DMS79 (cell line): ENCODE results near the gene ZFAND6.

ENCODE experiments used
- DNase-seq: peaks from one replicate; lab custom pipeline; 2025; lab: John Stamatoyannopoulos, UW

Gene ZFAND6

DNA sequence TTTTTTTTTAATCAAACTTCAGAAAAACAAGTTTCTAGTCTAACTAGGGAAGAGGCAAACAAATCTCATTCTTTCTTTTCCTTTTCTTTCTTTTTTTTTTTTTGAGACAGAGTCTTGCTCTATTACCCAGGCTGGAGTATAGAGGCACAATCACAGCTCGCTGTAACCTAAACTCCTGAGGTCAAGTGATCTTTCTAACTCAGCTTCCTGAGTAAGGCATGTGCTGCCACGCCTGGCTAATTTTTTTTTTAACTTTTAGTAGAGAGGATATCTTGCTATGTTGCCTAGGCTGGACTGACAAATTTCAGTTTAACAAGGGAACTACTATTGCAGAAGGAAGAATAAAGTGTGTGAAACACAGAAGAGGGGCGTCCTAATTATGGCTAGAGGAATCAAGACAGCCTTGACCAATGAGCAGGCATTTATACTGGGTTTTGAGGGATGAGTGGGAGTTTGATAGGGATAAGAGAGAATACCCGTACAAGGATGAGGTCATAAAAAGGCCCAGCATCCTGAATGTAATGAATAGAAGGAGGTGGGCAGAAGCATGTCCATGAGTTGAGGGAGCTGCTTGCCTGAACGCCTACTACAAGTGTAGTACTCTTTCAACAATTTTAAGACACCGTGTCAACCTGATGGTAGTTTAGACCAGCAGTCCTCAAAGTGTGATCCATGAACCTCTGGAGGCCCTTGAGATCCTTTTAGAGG lies 6.7 kb upstream of the ZFAND6 start:
- no peak for DNase-seq

DNA sequence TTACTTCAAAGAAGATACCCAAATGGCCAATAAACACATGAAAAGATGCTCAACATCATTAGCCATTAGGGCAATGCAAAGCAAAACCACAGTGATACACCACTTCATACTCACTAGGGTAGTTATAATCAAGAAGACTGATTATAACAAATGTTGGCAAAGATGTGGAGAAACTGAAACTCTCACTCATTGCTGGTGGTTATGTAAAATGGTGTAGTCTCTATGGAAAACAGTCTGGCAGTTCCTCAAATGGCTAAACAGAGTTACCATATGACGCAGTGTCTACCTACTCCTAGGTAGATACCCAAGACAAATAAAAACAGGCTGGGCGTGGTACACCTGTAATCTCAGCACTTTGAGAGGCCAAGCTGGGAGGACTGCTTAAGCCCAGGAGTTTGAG lies 3.5 kb upstream of the ZFAND6 start:
- no peak for DNase-seq

DNA sequence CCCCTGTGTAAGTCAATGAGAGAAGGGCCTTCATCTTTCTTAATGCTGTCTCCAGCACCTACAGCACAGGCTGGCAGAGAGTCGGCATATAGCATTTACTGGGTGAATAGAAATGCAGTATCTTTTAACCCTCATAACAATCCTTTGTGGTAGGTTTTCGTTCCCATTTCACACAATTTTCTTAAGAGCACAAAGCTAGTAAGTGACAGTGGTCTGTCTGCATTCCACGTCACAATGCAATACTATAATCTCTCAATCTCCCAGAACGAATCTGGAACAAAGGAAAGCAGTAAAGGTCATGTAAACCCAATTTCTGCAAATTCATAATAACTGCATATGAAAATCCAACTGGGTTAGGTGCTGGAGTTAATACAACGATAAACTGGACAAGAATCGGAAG lies 1.4 kb upstream of the ZFAND6 start:
- DNase-seq: no peak

DNA sequence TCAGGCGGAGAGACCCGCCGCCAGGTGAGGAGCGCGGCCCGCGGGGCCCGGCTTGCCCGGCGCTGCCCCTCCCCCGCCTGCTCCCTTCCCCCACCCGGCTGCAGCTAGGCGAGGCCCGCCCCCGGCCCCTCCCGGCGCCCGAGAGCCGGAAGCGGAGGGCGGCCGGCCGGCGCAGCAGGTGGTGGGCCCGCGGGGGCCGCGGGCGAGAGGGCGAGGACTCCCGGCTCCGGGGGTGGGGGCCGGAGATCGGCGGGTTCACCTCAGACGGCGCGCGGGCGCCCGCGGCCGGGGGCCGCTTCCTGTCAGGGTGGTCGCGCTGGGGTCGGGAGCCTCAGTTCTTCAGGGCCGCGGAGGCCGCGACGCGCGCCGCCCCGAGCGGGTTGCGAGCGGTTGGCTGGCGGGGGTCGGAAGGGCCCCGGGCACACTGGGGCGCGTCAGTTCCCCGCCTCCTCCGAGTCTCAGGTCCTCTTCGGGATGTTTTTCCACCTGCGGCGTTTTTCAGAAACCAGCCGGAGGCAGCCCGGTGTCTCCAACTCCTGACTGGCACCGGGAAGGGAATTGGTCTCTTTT lies 395 bp downstream of the ZFAND6 start:
- DNase-seq: no peak

DNA sequence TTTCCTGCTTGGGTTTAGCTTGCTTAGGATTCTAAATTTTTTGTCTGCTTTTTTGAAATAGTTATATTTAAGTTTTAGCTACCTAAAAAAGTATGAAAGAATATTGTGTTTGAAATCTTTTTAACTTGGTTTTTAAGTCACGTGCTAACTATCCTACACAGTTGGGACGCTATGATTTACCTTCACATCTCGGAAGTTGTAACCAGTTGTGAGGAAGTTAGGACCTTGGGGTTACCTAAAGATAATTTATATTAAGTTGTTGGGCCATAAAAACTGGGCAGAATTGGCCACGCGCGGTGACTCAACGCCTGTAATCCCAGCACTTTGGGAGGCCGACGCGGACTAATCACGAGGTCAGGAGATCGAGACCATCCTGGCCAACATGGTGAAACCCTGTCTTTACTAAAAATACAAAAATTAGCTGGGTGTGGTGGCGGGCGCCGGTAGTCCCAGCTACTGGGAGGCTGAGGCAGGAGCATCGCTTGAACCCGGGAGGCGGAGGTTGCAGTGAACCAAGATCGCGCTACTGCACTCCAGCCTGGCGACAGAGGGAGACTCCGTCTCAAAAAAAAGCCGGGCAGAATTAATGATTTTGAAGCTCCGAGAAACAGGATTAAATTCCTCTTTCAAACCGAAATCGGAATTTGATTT lies 1.0 kb downstream of the ZFAND6 start:
- no peak for DNase-seq

DNA sequence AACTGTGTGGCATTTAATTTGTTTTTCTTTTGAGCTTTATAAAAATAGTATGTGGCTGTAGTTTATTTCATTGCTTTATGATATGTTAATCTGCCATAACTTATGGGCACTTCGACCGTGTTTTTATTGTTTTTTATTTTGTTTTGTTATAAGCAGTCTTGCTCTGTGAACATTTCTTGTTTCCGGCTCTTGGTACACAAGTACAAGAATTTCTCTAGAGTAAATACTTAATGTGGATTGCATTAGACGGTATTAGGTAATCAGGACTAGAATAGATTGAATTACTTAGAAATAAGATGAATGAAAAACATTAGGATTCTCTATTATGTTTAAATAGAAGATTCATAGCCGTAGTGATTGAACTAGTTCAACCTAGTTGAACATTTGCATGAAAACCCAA lies 2.1 kb downstream of the ZFAND6 start:
- DNase-seq: no peak

DNA sequence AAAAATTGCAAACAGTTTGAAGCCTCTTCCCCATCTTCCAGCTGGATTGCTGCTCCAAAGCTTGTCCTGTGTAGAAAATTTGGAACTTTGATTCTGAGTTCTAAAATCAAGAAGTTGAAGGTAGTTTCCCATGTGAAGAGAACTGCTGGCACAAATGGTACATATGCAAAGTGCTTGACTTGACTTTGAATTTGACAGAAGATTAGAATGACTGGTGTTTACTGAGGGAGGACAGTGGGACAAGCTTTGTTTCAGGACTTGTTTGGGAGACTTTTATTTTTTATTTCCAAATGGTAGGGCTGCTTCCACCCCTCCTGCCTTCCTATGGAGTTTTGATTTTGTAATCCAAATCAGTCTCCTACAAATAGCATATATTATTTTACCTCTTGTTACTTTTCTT lies 7.4 kb downstream of the ZFAND6 start:
- no peak for DNase-seq

DNA sequence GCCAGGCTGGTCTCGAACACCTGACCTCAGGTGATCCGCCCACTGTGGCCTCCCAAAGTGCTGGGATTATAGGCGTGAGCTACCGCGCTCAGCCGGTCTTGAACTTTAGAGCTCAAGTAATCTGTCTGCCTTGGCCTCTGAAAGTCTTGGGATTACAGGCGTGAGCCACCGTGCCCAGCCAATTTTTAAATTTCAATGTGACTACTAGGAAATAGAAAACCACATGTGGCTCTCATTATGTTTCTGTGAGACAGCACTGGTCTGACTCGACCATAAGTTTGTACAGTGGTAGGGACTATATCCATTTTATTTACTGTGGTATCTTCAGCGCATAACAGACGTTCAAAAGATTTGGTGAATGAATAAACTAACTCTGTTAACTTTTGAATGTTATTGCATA lies 9.1 kb downstream of the ZFAND6 start:
- DNase-seq: no peak

DNA sequence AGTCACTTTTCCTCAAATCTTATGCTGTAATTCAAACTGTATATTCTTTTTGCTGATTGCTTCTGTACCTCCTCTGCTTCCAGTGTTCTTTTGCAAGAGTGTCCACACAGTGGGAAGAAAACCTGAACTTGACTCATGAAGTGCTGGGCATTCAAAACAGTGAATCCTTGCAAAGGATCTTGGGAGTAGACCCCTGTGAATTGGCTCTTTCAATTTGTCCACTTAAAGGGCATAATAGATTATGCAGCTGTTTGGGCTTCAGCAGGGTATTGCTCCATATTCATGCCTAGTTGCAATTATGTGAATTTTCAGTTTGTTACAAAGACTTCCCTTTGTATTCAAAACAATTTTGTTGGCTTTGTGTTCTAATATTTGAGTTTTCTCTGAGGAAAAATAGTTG lies 11.4 kb downstream of the ZFAND6 start:
- DNase-seq: no peak

DNA sequence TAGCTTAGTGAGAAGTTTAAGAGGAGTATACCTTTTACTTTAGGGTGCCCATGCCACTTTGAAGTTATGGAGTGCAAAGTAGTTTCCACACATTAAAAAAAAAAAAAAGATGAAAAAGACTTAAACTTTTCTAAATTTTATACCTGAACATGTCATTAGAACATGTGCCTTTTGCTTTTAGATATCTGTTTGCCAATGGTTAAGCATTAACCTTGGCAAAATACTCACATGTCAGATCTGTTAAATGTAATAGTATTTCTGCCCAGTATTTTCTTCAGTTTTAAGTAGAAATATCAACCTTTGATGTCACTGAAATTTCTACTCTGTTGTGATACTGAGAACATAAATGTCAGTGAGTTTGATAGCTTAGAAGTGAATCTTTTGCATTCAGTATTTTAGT lies 12.2 kb downstream of the ZFAND6 start:
- no peak for DNase-seq

DNA sequence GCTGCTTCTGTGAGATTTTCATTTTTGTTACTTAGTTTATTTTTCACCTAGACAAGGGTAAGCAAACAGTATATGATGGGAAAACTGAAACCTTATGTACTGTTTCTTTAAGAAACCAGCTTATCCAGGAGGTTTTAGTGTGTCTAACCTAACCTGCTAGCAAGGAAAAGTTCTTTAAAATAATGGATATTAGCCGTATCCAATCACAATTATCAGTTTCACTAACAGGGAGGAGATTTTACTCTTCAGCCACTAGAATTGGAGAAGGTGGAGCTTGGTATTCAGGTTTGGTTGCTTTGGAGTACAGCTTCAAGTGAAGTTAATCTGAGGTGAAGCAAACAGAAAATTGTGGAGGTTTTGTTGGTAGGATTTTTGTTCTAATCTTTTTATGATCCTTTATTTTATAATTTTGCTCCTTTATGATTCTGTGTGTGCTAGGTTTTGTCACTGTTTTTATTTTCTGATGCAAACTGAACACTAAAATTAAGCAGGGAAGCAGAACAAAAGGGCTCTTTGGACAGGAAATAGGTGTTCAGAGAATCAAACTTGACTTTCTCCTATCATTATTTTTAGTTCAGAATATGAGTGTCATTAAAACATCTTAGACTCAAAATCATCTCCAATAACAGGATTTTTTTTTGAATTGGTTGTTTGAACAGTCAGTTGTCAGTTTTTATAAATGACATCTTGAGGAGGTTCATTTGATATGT lies 13.0 kb downstream of the ZFAND6 start:
- peak; percentile 43 for DNase-seq

DNA sequence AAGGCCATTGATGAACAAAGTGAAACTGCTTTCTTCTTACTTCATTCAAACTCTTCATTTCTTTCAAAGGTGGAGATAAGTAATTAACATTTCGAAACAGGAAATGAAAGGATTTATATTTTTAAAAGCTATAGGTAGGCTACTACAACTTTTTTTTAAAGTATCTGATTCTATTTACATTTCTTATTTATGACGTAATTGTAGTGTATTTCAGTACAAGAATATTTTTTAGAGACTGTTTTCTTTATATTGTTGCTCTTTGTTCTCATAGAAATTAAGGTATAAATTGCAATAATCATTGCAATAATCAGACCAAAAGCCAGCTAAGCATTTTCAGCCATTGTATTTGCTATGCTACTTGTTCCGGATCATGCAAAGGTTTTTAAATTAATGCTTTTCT lies 13.7 kb downstream of the ZFAND6 start:
- no peak for DNase-seq

DNA sequence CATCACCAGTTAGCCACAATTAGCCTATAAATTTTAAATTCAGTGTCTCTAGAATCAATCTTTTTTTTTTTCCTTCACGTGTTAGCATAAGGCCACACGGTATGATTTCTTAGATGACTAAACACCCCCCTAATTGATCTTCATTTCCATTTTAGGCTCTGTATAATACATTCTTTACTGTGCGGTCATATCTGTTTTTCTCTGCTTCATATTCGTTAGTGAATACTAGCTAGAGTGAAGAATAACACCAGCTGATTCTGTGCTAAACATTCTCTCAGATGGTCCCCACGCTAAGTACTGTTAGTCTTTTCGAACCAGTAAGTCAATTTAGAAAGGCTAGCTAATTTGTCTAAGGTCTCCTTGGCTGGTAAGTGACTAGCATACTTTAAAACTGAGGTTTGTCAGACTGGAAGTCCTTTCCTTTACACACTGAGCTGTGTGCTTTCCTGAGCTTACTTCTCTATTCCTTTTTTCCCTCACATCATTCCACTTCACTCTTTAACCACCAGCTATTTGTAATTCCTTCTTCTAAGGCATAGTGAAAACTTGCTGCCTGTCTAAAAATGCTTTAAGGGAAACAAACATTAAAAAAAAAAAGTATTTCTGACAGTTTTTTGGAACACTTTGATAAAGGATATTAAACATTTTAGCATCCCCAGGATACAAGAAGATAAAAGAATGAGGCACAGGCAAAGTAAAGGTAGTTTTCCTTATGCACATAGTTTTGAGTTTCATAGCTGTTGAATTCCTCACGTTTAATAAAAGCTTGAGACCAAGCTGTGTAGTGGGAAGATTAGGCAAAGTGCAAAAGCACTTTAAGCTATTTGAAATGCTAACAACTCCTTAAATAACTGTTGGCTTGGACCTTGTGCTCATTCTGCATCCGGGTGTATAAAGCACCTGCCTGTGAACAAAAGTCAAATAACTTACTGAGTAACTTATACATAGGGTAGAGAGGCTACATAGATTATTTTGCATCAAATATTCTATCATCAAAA lies 17.1 kb downstream of the ZFAND6 start:
- no peak for DNase-seq

DNA sequence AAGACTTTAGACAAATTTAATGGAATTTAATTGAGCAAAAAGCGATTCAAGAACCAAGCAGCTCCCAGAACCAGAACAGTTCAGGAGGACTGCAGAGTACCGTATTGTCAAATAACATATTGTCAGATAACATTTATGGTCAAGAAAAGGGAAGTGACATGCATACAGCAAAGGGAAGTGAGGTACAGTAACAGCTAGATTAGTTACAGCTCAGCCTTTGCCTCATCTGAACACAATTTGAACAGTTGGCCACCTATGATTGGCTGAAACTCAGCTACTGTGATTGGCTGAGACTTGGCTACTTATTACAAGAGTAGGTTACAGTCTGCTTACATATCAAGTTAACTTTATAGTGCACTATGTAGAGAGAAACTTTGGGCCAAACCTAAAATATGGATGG lies 21.9 kb downstream of the ZFAND6 start:
- DNase-seq: no peak

DNA sequence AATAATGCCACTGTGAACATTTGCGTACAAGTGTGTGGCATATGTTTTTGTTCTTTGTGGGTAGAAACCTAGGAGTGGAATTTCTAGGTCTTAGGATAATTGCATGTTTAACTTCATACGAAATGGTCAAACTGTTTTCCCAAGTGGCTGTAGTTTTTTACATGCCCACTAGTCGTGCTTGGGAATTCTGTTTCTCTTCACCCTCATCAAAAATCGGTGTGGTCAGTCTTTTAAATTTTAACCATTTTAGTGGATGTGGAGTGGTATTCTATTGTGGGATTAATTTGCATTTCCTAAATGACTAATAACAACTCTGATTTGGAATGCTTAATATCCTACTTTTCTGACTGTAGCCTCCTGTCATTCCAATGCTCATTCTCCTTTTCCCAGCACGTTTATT lies 27.6 kb downstream of the ZFAND6 start:
- DNase-seq: no peak

DNA sequence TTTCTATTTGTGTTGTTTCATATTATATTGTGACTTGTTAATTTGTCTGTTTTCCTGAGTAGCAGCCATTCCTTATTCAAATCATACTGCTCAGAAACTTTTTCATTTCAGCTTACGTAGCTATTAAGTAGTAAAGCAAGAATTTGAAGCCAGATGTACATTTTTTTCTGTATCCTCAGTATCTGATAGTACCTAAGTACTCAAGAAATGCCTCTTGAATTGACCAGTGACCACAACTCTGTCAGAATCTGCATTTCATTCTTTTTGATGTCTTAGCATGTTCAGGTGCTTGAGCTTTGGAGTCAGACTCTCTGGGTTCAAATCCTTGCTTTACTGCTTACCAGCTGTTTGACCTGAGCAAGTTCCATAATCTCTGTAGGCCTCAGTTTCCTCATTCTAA lies 30.6 kb downstream of the ZFAND6 start:
- no peak for DNase-seq

DNA sequence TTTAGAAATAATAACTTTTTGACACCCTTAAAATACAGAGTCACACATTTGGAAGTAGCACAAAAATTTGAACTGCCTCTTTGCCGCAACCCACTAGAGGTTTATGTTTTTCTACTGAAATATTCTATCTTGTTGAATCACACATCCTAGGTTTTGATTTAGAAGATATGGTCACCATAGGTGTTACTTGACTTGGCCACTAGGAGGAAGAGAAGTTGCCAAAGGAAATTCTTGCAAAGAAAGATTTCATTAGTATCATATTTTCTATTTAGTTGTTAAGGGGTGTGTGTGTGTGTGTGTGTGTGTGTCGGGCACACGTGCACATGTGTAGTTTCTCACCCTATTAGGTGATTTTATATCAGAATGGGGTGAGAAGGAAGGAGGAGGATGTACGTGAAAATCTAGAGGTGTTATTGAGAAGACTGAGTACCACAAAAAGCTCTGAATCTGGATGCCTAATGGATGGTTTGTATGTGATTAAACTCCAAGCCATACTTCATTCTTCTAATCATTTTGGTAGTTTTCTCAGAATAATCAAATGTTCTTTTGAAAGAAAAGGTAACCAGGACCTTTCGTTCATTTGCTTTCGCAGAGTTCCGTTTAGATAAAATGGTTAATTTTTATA lies 31.5 kb downstream of the ZFAND6 start:
- no peak for DNase-seq

DNA sequence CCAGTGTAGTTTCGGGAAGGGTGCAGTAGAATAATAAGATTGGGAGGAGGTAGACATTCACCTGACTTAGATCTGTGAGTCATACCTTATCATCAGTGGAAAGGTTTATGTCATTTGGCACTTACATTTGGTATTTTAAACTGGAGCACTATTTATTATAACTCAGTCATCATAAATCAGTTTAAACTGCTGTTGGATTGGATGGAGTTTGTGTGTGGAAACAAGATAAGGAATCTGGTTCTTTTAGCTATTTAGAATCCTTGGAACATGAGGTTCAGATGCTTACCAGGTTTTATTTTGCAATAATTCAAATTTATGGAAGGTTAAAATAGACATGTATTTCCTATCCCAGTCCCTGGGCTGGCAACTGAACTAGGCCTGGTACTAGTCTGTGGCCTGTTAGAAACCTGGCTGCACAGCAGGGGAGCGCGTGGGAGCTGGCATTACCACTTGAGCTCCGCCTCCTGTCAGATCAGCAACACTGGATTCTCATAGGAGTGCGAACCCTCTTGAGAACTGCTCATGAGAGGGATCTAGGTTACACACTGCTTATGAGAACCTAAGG lies 34.5 kb downstream of the ZFAND6 start:
- DNase-seq: no peak

DNA sequence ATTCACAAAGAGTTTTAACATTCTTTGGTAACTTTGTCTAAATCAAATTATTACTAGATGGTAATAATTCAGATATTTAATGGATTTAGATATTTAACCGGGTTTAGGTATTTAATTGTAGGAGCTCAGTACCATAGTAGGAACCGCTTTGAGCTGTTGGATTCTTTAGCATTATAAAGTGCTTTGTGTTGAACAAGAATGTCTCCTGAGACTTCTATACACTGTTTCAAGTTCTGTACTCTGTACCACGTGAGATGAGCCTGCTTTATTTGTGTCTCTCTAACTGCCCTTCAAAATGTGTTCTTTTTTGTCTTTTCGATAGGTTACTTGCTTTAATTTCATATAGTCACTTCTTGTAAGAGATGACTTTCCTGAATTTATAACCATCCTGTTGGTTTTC lies 36.0 kb downstream of the ZFAND6 start:
- DNase-seq: no peak

DNA sequence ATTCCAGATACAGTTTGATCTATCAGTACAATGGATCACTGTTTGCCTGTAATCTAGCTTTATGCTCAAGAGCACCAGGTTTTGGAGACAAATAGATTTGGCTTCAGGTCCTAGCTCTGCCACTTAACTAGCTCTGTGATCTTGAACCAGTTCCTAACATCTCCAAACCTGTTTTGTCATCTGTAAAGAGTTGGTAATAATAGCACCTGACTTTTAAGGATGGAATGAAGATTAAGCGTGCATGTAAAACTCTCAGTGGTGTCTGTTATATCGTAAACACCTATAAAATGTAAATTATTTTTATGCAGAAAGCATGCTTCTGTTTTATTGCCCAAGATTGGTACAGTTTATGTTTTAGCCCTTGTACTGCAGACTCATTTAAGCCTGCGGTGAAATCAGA lies 36.5 kb downstream of the ZFAND6 start:
- DNase-seq: no peak

DNA sequence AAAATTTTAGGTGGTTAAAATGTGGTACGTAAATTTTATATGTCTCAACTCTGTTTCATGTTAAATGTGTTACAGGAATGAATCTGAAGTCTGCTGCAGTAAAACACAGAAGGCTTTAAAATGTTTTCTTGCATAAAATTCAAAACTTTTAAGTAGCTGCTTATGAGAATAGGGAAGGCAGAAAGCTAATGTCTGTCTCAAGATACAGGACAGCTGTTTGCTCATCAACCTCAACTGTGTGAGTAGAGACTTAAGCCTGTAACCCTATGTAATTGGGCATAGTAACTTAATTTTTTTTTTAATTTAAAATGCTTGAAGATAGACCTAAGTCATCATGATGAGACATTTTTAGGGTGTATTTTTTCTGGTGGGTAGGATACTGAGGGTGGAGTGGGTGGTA lies 38.9 kb downstream of the ZFAND6 start:
- DNase-seq: no peak
